ENCODE measurements around the gene BCL2L13.
"Not testable (repeated sequence)": the region's sequence is repeated elsewhere in the genome, so short reads cannot be mapped to it uniquely, and the experiment has no call there.

Gene BCL2L13

DNA sequence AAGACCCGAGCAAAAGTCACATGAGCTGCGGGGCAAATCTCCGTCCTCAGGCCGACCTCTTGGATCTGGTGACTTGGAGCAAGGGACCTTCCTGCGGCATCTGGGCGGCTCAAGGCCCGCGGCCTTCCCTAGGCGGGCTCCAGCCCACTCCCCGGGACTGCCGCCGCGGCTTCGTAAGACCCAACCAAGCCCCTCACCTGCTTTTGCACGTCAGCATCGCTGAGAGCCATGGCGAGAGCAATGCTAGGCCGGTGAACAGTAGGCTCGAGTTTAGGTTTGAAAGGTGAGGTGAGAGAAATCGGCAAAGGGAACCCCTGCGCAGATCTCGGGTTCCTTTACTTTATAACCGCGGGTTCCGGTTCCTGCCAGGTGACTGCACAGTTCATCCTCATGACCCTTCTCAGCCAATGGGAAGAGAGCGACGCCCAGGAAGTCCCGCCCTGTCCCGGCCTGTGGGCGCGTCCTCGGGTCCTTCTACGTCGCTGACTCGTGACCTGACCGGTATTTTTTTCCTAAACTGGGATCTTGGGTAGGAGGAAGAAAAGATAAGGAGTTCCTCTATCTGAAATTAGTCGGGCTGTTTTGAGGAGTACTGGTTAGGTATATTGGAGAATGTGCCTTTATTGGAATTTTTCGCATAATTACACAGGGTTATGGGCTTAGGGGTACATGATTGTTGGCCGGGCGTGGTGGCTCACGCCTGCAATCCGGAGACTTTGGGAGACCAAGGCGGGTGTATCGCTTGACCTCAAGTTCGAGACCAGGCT lies 10.0 kb upstream of the BCL2L13 start, which contains the start of gene ATP6V1E1:
Gene ATP6V1E1, minus strand, starts transcription at position 344 of the 767 bp plus-strand sequence. Its CDS starts 114 bp downstream, at position 230.
- no peaks in the 10 kb centered on the region for H3K9me3 ChIP-seq (ENCODE audit: control insufficient read depth, insufficient read depth, low read length)
- H3K4me1 ChIP-seq (ENCODE audit: insufficient read depth, low read length): peaks cover 6% of the 10 kb centered on the region; the same call in 1 of the 2 replicates
- H3K9ac ChIP-seq (ENCODE audit: low read depth, low read length): peak within 1 kb of the TSS; percentile 84
- H3K36me3 ChIP-seq (ENCODE audit: insufficient read depth, low read length): no peaks in the 10 kb centered on the region

GRCh38 chr22:17629173-17629489 lies 9.4 kb upstream of the BCL2L13 start:
- Histone ChIP-seq H3K4me1 (ENCODE audit: insufficient read depth, low read length) (peaks cover 9% of the 10 kb centered on the region; the same call in 1 of the 2 replicates), H3K36me3 (ENCODE audit: insufficient read depth, low read length) (no peaks in the 10 kb centered on the region), H3K9ac (ENCODE audit: low read depth, low read length) (peak overlapping the region; percentile 84), H3K9me3 (ENCODE audit: control insufficient read depth, insufficient read depth, low read length) (no peaks in the 10 kb centered on the region)

GRCh38 chr22:17629641-17630040 lies 8.9 kb upstream of the BCL2L13 start:
- Histone ChIP-seq H3K4me1 (ENCODE audit: insufficient read depth, low read length) (peaks cover 9% of the 10 kb centered on the region; the same call in 1 of the 2 replicates), H3K9ac (ENCODE audit: low read depth, low read length) (no peak overlapping the region), H3K9me3 (ENCODE audit: control insufficient read depth, insufficient read depth, low read length) (no peaks in the 10 kb centered on the region), H3K36me3 (ENCODE audit: insufficient read depth, low read length) (no peaks in the 10 kb centered on the region)

- Histone ChIP-seq H3K9me3 (ENCODE audit: control insufficient read depth, insufficient read depth, low read length) (no peaks in the 10 kb centered on the region), H3K36me3 (ENCODE audit: insufficient read depth, low read length) (no peaks in the 10 kb centered on the region), H3K9ac (ENCODE audit: low read depth, low read length) (no peak overlapping the region), H3K4me1 (ENCODE audit: insufficient read depth, low read length) (peaks cover 9% of the 10 kb centered on the region; the same call in 1 of the 2 replicates)
These were observed 7.4 kb upstream of the BCL2L13 start for GRCh38 chr22:17631076-17631565.

- Histone ChIP-seq H3K36me3 (ENCODE audit: insufficient read depth, low read length) (no peaks in the 10 kb centered on the region), H3K9ac (ENCODE audit: low read depth, low read length) (peak overlapping the region; percentile 0), H3K9me3 (ENCODE audit: control insufficient read depth, insufficient read depth, low read length) (no peaks in the 10 kb centered on the region), H3K4me1 (ENCODE audit: insufficient read depth, low read length) (peaks cover 9% of the 10 kb centered on the region; the same call in 1 of the 2 replicates)
These were observed 5.2 kb upstream of the BCL2L13 start for GRCh38 chr22:17633217-17633997.

- H3K9ac ChIP-seq (ENCODE audit: low read depth, low read length): no peak overlapping the region
- H3K4me1 ChIP-seq (ENCODE audit: insufficient read depth, low read length): peaks cover 9% of the 10 kb centered on the region; the same call in 1 of the 2 replicates
- H3K9me3 ChIP-seq (ENCODE audit: control insufficient read depth, insufficient read depth, low read length): no peaks in the 10 kb centered on the region
- H3K36me3 ChIP-seq (ENCODE audit: insufficient read depth, low read length): no peaks in the 10 kb centered on the region
These were observed 4.6 kb upstream of the BCL2L13 start for GRCh38 chr22:17633998-17634323.

DNA sequence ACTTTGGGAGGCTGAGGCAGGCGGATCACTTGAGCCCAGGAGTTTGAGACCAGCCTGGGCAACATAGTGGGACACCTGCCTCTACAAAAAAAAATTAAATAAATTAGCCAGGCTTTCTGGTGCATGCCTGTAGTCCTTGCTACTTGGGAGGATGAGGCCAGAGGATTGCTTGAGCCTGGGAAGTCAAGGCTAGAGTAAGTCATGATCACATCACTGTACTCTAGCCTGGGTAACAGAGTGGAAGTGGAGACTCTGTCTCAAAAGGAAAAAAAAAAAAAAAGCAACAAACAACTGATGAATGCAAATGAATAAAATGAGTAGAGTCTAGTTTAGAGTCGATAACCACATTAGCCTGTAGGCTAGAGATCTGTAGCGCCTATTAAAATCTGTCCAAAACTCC lies 3.9 kb upstream of the BCL2L13 start:
- H3K9me3 ChIP-seq (ENCODE audit: control insufficient read depth, insufficient read depth, low read length): no peaks in the 10 kb centered on the region
- no peak overlapping the region for H3K9ac ChIP-seq (ENCODE audit: low read depth, low read length)
- H3K4me1 ChIP-seq (ENCODE audit: insufficient read depth, low read length): peaks cover 9% of the 10 kb centered on the region; the same call in 1 of the 2 replicates
- H3K36me3 ChIP-seq (ENCODE audit: insufficient read depth, low read length): no peaks in the 10 kb centered on the region

DNA sequence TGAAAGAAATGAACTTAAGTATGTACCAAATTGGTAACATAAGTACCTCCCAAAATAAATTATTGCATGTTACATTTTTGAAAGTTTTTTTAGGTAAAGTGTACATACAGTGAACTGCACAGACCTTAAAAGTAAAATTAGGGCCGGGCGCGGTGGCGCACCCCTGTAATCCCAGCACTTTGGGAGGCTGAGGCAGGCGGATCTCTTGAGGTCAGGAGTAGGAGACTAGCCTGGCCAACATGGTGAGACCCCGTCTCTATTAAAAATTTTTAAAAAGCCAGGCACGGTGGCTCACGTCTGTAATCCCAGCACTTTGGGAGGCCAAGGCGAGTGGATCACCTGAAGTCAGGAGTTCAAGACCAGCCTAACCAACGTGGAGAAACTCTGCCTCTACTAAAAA lies 1.7 kb upstream of the BCL2L13 start:
- not testable (repeated sequence) for H3K9me3 ChIP-seq (ENCODE audit: control insufficient read depth, insufficient read depth, low read length); H3K36me3 ChIP-seq (ENCODE audit: insufficient read depth, low read length)

GRCh38 chr22:17637490-17638181 lies 921 bp upstream of the BCL2L13 start:
- no peaks in the 10 kb centered on the region; the same call in 1 of the 2 replicates for H3K36me3 ChIP-seq (ENCODE audit: insufficient read depth, low read length)
- H3K9ac ChIP-seq (ENCODE audit: low read depth, low read length): peak overlapping the region; percentile 90
- H3K4me1 ChIP-seq (ENCODE audit: insufficient read depth, low read length): peaks cover 9% of the 10 kb centered on the region; the same call in 1 of the 2 replicates
- no peaks in the 10 kb centered on the region for H3K9me3 ChIP-seq (ENCODE audit: control insufficient read depth, insufficient read depth, low read length)

More for the DNA sequence above, 1.7 kb upstream of the BCL2L13 start:
- H3K9ac ChIP-seq (ENCODE audit: low read depth, low read length); H3K4me1 ChIP-seq (ENCODE audit: insufficient read depth, low read length): not testable (repeated sequence)

GRCh38 chr22:17638182-17638431 lies 450 bp upstream of the BCL2L13 start:
- Histone ChIP-seq H3K9me3 (ENCODE audit: control insufficient read depth, insufficient read depth, low read length) (no peaks in the 10 kb centered on the region), H3K4me1 (ENCODE audit: insufficient read depth, low read length) (peaks cover 7% of the 10 kb centered on the region; the same call in 1 of the 2 replicates)

GRCh38 chr22:17639247-17639741 lies 737 bp downstream of the BCL2L13 start:
- Histone ChIP-seq H3K4me1 (ENCODE audit: insufficient read depth, low read length) (no peaks in the 10 kb centered on the region), H3K9me3 (ENCODE audit: control insufficient read depth, insufficient read depth, low read length) (no peaks in the 10 kb centered on the region), H3K9ac (ENCODE audit: low read depth, low read length) (peak overlapping the region; percentile 90), H3K36me3 (ENCODE audit: insufficient read depth, low read length) (no peaks in the 10 kb centered on the region; the same call in 1 of the 2 replicates)

More at GRCh38 chr22:17638182-17638431, 450 bp upstream of the BCL2L13 start:
- Histone ChIP-seq H3K36me3 (ENCODE audit: insufficient read depth, low read length) (no peaks in the 10 kb centered on the region; the same call in 1 of the 2 replicates), H3K9ac (ENCODE audit: low read depth, low read length) (peak overlapping the region; percentile 90)

- Histone ChIP-seq H3K36me3 (ENCODE audit: insufficient read depth, low read length) (no peaks in the 10 kb centered on the region; the same call in 1 of the 2 replicates), H3K4me1 (ENCODE audit: insufficient read depth, low read length) (no peaks in the 10 kb centered on the region), H3K9me3 (ENCODE audit: control insufficient read depth, insufficient read depth, low read length) (no peaks in the 10 kb centered on the region), H3K9ac (ENCODE audit: low read depth, low read length) (no peak overlapping the region)
These were observed 2.7 kb downstream of the BCL2L13 start for GRCh38 chr22:17641269-17641668.

DNA sequence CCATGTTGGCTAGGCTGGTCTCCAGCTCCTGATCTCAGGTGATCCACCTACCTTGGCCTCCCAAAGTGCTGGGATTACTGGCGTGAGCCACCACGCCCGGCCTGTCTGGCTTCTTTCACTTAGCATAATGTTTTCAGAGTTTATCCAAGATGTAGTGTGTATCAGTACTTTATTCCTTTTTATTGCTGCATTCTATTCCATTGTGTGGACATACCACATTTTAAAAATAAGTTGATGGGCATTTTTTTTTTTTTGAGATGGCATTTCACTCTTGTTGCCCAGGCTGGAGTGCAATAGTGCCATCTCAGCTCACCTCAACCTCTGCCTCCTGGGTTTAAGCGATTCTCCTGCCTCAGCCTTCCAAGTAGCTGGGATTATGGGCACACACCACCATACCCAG lies 3.8 kb downstream of the BCL2L13 start:
- not testable (repeated sequence) for H3K36me3 ChIP-seq (ENCODE audit: insufficient read depth, low read length); H3K4me1 ChIP-seq (ENCODE audit: insufficient read depth, low read length); H3K9ac ChIP-seq (ENCODE audit: low read depth, low read length); H3K9me3 ChIP-seq (ENCODE audit: control insufficient read depth, insufficient read depth, low read length)

DNA sequence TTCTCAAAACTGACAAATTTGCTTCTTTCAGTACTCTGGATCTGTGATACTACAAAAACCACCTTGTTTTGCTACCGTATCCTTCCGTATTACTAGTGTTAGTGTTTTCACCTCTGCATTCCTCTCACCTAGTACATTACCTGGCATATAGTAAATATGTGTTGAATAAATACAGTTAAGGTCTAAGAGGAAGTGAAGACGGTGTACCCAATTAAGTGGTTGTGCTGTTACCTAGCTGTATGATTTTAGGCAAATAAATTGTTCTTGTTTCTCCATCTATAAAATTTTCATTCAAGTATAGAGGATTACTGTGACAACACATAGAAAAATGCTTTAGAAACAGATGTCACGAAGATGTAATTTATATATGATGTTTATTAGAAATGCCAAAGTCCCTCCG lies 8.9 kb downstream of the BCL2L13 start:
- Histone ChIP-seq H3K9ac (ENCODE audit: low read depth, low read length) (no peak overlapping the region), H3K4me1 (ENCODE audit: insufficient read depth, low read length) (no peaks in the 10 kb centered on the region), H3K36me3 (ENCODE audit: insufficient read depth, low read length) (peaks cover 3% of the 10 kb centered on the region; the same call in 1 of the 2 replicates), H3K9me3 (ENCODE audit: control insufficient read depth, insufficient read depth, low read length) (no peaks in the 10 kb centered on the region)
